H9 (cell line): ENCODE results near the gene SLC39A10. TPM values are rescaled to one million over a fixed set of nuclear protein-coding genes. Genes with fewer than 3 reads are reported as not detected.

Source experiments
- DNase-seq: peaks from one replicate; pipeline ENCODE4 v3.0.0-alpha.2; 2017
- H2AFZ ChIP-seq: one replicate; pipeline ENCODE4 v1.6.1; 2013; ENCODE audit warnings: mild to moderate bottlenecking, low read length, control low read depth, moderate library complexity
- H2AK5ac ChIP-seq: 2 replicates; pipeline ENCODE4 v1.6.1; 2013; ENCODE audit warnings: low read length, control low read depth, mixed read lengths; ENCODE audit not compliant: insufficient read length
- H2BK120ac ChIP-seq: one replicate; pipeline ENCODE4 v1.6.1; 2013; ENCODE audit warnings: low read depth, mild to moderate bottlenecking, low read length, control low read depth, inconsistent platforms; ENCODE audit not compliant: poor library complexity, severe bottlenecking
- H2BK12ac ChIP-seq: 2 replicates; pipeline ENCODE4 v1.6.1; 2013; ENCODE audit warnings: low read length, control low read depth, mixed read lengths, low read depth; ENCODE audit not compliant: insufficient read length
- H2BK15ac ChIP-seq: 2 replicates; pipeline ENCODE4 v1.6.1; 2013; ENCODE audit warnings: low read depth, low read length, control low read depth
- H2BK20ac ChIP-seq: one replicate; pipeline ENCODE4 v1.6.1; 2013; ENCODE audit warnings: low read depth, mild to moderate bottlenecking, low read length, control low read depth, inconsistent platforms; ENCODE audit not compliant: poor library complexity, severe bottlenecking
- H2BK5ac ChIP-seq: 2 replicates; pipeline ENCODE4 v1.6.1; 2013; ENCODE audit warnings: low read length, control low read depth, mixed read lengths; ENCODE audit not compliant: insufficient read length
- H3K14ac ChIP-seq: 2 replicates; pipeline ENCODE4 v1.6.1; 2013; ENCODE audit warnings: low read length, control low read depth; ENCODE audit not compliant: insufficient read depth
- H3K18ac ChIP-seq: 2 replicates; pipeline ENCODE4 v1.6.1; 2013; ENCODE audit warnings: low read depth, mild to moderate bottlenecking, mixed read lengths, low read length, control low read depth; ENCODE audit not compliant: insufficient read length
- H3K23ac ChIP-seq: 2 replicates; pipeline ENCODE4 v1.6.1; 2013; ENCODE audit warnings: low read length, control low read depth, mixed read lengths, low read depth; ENCODE audit not compliant: insufficient read length
- H3K23me2 ChIP-seq: 2 replicates; pipeline ENCODE4 v1.6.1; 2013; ENCODE audit warnings: low read depth, mild to moderate bottlenecking, mixed read lengths, low read length, control low read depth; ENCODE audit not compliant: insufficient read length, poor library complexity, severe bottlenecking
- H3K27ac ChIP-seq: 2 replicates; pipeline ENCODE4 v1.5.1; 2013; ENCODE audit warnings: low read length, control low read depth, mixed read lengths, low read depth; ENCODE audit not compliant: insufficient read length
- H3K27me3 ChIP-seq: 2 replicates; pipeline ENCODE4 v1.6.1; 2013; ENCODE audit warnings: low read length, control low read depth, inconsistent platforms; ENCODE audit not compliant: insufficient read depth
- H3K4ac ChIP-seq: 2 replicates; pipeline ENCODE4 v1.6.1; 2013; ENCODE audit warnings: low read depth, mild to moderate bottlenecking, control low read depth, inconsistent platforms, low read length, moderate library complexity
- H3K4me1 ChIP-seq: 2 replicates; pipeline ENCODE4 v1.6.1; 2013; ENCODE audit warnings: low read length, control low read depth, inconsistent platforms; ENCODE audit not compliant: insufficient read depth
- H3K4me2 ChIP-seq: 2 replicates; pipeline ENCODE4 v1.6.1; 2013; ENCODE audit warnings: low read length, control low read depth, mixed read lengths; ENCODE audit not compliant: insufficient read length, insufficient read depth
- H3K56ac ChIP-seq: 2 replicates; pipeline ENCODE4 v1.6.1; 2013; ENCODE audit warnings: low read depth, mild to moderate bottlenecking, mixed read lengths, low read length, control low read depth; ENCODE audit not compliant: insufficient read length
- H3K79me1 ChIP-seq: 2 replicates; pipeline ENCODE4 v1.6.1; 2013; ENCODE audit warnings: low read depth, mild to moderate bottlenecking, moderate library complexity, low read length, control low read depth, inconsistent platforms; ENCODE audit not compliant: insufficient read depth, poor library complexity, severe bottlenecking
- H3K79me2 ChIP-seq: 2 replicates; pipeline ENCODE4 v1.6.1; 2013; ENCODE audit warnings: low read length, control low read depth, inconsistent platforms; ENCODE audit not compliant: insufficient read depth
- H3K9ac ChIP-seq: 2 replicates; pipeline ENCODE4 v1.6.1; 2013; ENCODE audit warnings: low read length, control low read depth, mixed read lengths; ENCODE audit not compliant: insufficient read length; ENCODE audit errors: extremely low read depth
- H3K9me3 ChIP-seq: one replicate; pipeline ENCODE4 v1.6.1; 2013; ENCODE audit warnings: low read depth, low read length, inconsistent platforms; ENCODE audit not compliant: control insufficient read depth
- H3T11ph ChIP-seq: one replicate; pipeline ENCODE4 v1.6.1; 2013; ENCODE audit warnings: mild to moderate bottlenecking, low read length, control low read depth, inconsistent platforms
- H4K20me1 ChIP-seq: one replicate; pipeline ENCODE4 v1.6.1; 2013; ENCODE audit not compliant: control insufficient read depth, insufficient read length, insufficient read depth
- H4K5ac ChIP-seq: 2 replicates; pipeline ENCODE4 v1.6.1; 2013; ENCODE audit warnings: low read depth, mild to moderate bottlenecking, mixed read lengths, low read length, control low read depth; ENCODE audit not compliant: insufficient read length
- H4K8ac ChIP-seq: replicated peaks from 2 replicates; pipeline ENCODE4 v1.6.1; 2013; ENCODE audit warnings: low read length, control low read depth, mixed read lengths, low read depth; ENCODE audit not compliant: insufficient read length
- H4K91ac ChIP-seq: 2 replicates; pipeline ENCODE4 v1.6.1; 2013; ENCODE audit warnings: low read depth, mild to moderate bottlenecking, moderate library complexity, mixed read lengths, low read length, control low read depth; ENCODE audit not compliant: insufficient read length
- H3K27ac Mint-ChIP-seq, 3 experiments: 2 replicates in 2 of 3; 3 replicates in 1 of 3; pipeline ENCODE4 v1.8.0; 2020 to 2021; ENCODE audit warnings: mixed read lengths in 3 of 3, mild to moderate bottlenecking in 1 of 3, moderate library complexity in 1 of 3
- H3K27me3 Mint-ChIP-seq: 2 replicates; pipeline ENCODE4 v1.8.0; 2021; ENCODE audit warnings: low read depth, mild to moderate bottlenecking, moderate library complexity, mixed read lengths
- H3K36me3 Mint-ChIP-seq, 3 experiments: 2 replicates in 2 of 3; 3 replicates in 1 of 3; pipeline ENCODE4 v1.8.0; 2020 to 2021; ENCODE audit warnings: low read depth in 3 of 3, mixed read lengths in 3 of 3; ENCODE audit not compliant: insufficient read depth in 1 of 3
- H3K4me1 Mint-ChIP-seq, 2 experiments: 2 replicates each; pipeline ENCODE4 v1.8.0; 2020; ENCODE audit warnings: mixed read lengths in 2 of 2
- H3K4me3 Mint-ChIP-seq, 2 experiments: 2 replicates in 1 of 2; 3 replicates in 1 of 2; pipeline ENCODE4 v1.8.0; 2020 to 2021; ENCODE audit warnings: mild to moderate bottlenecking in 2 of 2, mixed read lengths in 2 of 2, moderate library complexity in 1 of 2
- H3K9me3 Mint-ChIP-seq, 2 experiments: 2 replicates in 1 of 2; 3 replicates in 1 of 2; pipeline ENCODE4 v1.8.0; 2020; ENCODE audit warnings: mild to moderate bottlenecking in 2 of 2, mixed read lengths in 2 of 2, moderate library complexity in 1 of 2
- CTCF ChIP-seq: fragments of 200-600 bp; sonication (generic); conservative IDR thresholded peaks from 3 replicates; pipeline ENCODE4 v1.8.0; 2021; ENCODE audit warnings: antibody characterized with exemption, mild to moderate bottlenecking
- WGBS: extraction: QIAGEN DNeasy Blood & Tissue Kit; methylation state at CpG from one replicate; pipeline ENCODE4 v1.1.7; 2013; ENCODE audit warnings: missing lambda C conversion rate, low lambda C conversion rate, mixed read lengths; ENCODE audit not compliant: insufficient read length; ENCODE audit errors: extremely low coverage; 5-methylcytosine and 5-hydroxymethylcytosine counted together
- total RNA-seq: library from RNA; stranded (reverse); gene quantifications from 2 replicates; pipeline ENCODE4 v1.2.1, GENCODE V29; 2021

The SLC39A10 gene
- total RNA-seq, 1 experiment from 2014 or later = 161 TPM

GRCh38 chr2:195709901-195710806 lies 53.1 kb downstream of the SLC39A10 start:
- no peak overlapping the region for H3K14ac ChIP-seq

More at GRCh38 chr2:195709901-195710806, 53.1 kb downstream of the SLC39A10 start:
- H3K9ac ChIP-seq = no peak overlapping the region
- H3K27me3 Mint-ChIP-seq = no peaks in the 10 kb centered on the region
- no peak overlapping the region for H2BK5ac ChIP-seq
- no peaks in the 10 kb centered on the region for H3K9me3 Mint-ChIP-seq
- H3K56ac ChIP-seq = no peak overlapping the region
- peaks cover 16 to 48% (median 39%) of the 10 kb centered on the region in 3 experiments; a peak in 6 of 7 replicates for H3K36me3 Mint-ChIP-seq
- H2BK12ac ChIP-seq = no peak overlapping the region
- no peaks in the 10 kb centered on the region for H3K79me1 ChIP-seq
- H2BK15ac ChIP-seq = no peak overlapping the region
- no peak for DNase-seq
- no peak overlapping the region for H3K23ac ChIP-seq
- no peak overlapping the region for H2BK120ac ChIP-seq
- H3K4me1 Mint-ChIP-seq = peaks cover 9 to 24% of the 10 kb centered on the region in 2 experiments
- no peak overlapping the region for H2AK5ac ChIP-seq
- H3K27ac Mint-ChIP-seq = no peak overlapping the region; a peak in 1 of 7 replicates
- no peaks in the 10 kb centered on the region for H3K79me2 ChIP-seq
- H2BK20ac ChIP-seq = no peak overlapping the region
- H4K20me1 ChIP-seq = no peaks in the 10 kb centered on the region
- no peak overlapping the region for H3K18ac ChIP-seq
- no peak overlapping the region for H3T11ph ChIP-seq
- H2AFZ ChIP-seq = no peak overlapping the region
- H4K91ac ChIP-seq = no peak overlapping the region
- H3K4me3 Mint-ChIP-seq = no peak overlapping the region
- H3K4ac ChIP-seq = no peak overlapping the region
- no peaks in the 10 kb centered on the region for H3K23me2 ChIP-seq
- no peak overlapping the region for H3K27ac ChIP-seq
- no peaks in the 10 kb centered on the region for H3K4me1 ChIP-seq
- WGBS = no CpG with 5 or more reads among the region's 2 CpGs
- H3K27me3 ChIP-seq = no peaks in the 10 kb centered on the region
- H4K8ac ChIP-seq = no peak overlapping the region
- H3K9me3 ChIP-seq = no peaks in the 10 kb centered on the region
- no peak overlapping the region for H4K5ac ChIP-seq
- H3K4me2 ChIP-seq = no peak overlapping the region
- no peak for TF ChIP-seq CTCF
